A549 (cell line): Measurements from ENCODE around the gene PDSS2. TPM values are rescaled to one million over a fixed set of nuclear protein-coding genes. Genes with fewer than 3 reads are reported as not detected.
A peak's percentile ranks its signal among the peaks of the same experiment; 100 is the strongest.

Experiments used
- ATAC-seq, 2 experiments: fragments of 200-7000 bp in 1 of 2; fragments of >200 bp in 1 of 2; cut with Nextera tagmentation in 1 of 2; cut with Tn5 transposase in 1 of 2; 3 replicates each; pipeline versions ENCODE4 v1.8.0 to v1.9.1; 2018 to 2020; ENCODE audit warnings: mild to moderate bottlenecking in 1 of 2, moderate library complexity in 1 of 2
- CTCF ChIA-PET: fragments of 300-600 bp; sonication (Branson Sonifier 250); formaldehyde crosslinking; extraction: SDS; loops from one replicate; lab custom pipeline; 2021; ENCODE audit warnings: antibody characterized with exemption, inconsistent platforms; lab: Yijun Ruan, JAX
- POLR2A ChIA-PET: fragments of 350-600 bp; formaldehyde crosslinking; extraction: SDS; loops from one replicate; lab custom pipeline; 2021; ENCODE audit warnings: antibody characterized with exemption, inconsistent platforms; lab: Yijun Ruan, JAX
- DNase-seq, 2 experiments: peaks; one replicate each; pipeline versions ENCODE4 v3.0.0 to v3.0.0-alpha.2; 2011 to 2016; ENCODE audit warnings: low read depth in 1 of 2, low spot score in 1 of 2
- FAIRE-seq: peaks from 2 replicates; lab custom pipeline; 2011; peaks lifted over from hg19 to GRCh38; lab: Jason Lieb, UNC
- H3K27ac ChIP-seq, 2 experiments: fragments of >200 bp; sonication (Bioruptor Twin); formaldehyde crosslinking; 3 replicates each; pipeline ENCODE4 v1.5.1; 2016 to 2017
- H3K4me1 ChIP-seq: fragments of >200 bp; sonication (Bioruptor Twin); formaldehyde crosslinking; 3 replicates; pipeline ENCODE4 v1.6.1; 2016
- H3K4me2 ChIP-seq: fragments of >200 bp; sonication (Bioruptor Twin); formaldehyde crosslinking; 3 replicates; pipeline ENCODE4 v1.6.1; 2016
- H3K4me3 ChIP-seq: fragments of >200 bp; sonication (Bioruptor Twin); formaldehyde crosslinking; 3 replicates; pipeline ENCODE4 v1.5.1; 2016
- H3K9me3 ChIP-seq: fragments of >200 bp; sonication (Bioruptor Twin); formaldehyde crosslinking; 3 replicates; pipeline ENCODE4 v1.6.1; 2016
- ATOH8 ChIP-seq: fragments of 250-450 bp; sonication (Bioruptor Pico); IDR thresholded peaks from 2 replicates; pipeline ENCODE4 v1.5.0; 2020; ENCODE audit warnings: low read depth, mild to moderate bottlenecking, moderate library complexity
- CBX2 ChIP-seq: fragments of 200-600 bp; sonication (generic); IDR thresholded peaks from 2 replicates; pipeline ENCODE4 v1.6.1; 2016; ENCODE audit warnings: low read depth, mild to moderate bottlenecking, borderline replicate concordance
- CBX8 ChIP-seq: fragments of 200-600 bp; sonication (generic); IDR thresholded peaks from 2 replicates; pipeline ENCODE4 v1.6.1; 2016
- CEBPB ChIP-seq, 2 experiments: fragments of >200 bp in 1 of 2; sonication (Bioruptor Twin) in 1 of 2; formaldehyde crosslinking in 1 of 2; IDR thresholded peaks; 2 replicates each; pipeline ENCODE4 v1.6.1; 2012 to 2016
- CHD2 ChIP-seq: fragments of 150-350 bp; IDR thresholded peaks from 2 replicates; pipeline ENCODE4 v1.6.1; 2014; ENCODE audit warnings: low read length; ENCODE audit not compliant: partially characterized antibody
- CHD4 ChIP-seq: fragments of 200-600 bp; sonication (generic); IDR thresholded peaks from 2 replicates; pipeline ENCODE4 v1.6.1; 2016; ENCODE audit warnings: antibody characterized with exemption, mild to moderate bottlenecking, borderline replicate concordance
- ELK1 ChIP-seq: fragments of 150-350 bp; IDR thresholded peaks from 2 replicates; pipeline ENCODE4 v1.6.1; 2014; ENCODE audit warnings: low read depth, mild to moderate bottlenecking, low read length
- ESRRA ChIP-seq: fragments of 150-350 bp; IDR thresholded peaks from 2 replicates; pipeline ENCODE4 v1.6.1; 2014; ENCODE audit warnings: mild to moderate bottlenecking, low read length, borderline replicate concordance
- HOXA7 ChIP-seq: fragments of 250-450 bp; sonication (Bioruptor Pico); IDR thresholded peaks from 2 replicates; pipeline ENCODE4 v1.5.0; 2020; ENCODE audit warnings: mild to moderate bottlenecking, moderate library complexity
- HOXB13 ChIP-seq: fragments of 250-450 bp; sonication (Bioruptor Pico); IDR thresholded peaks from 2 replicates; pipeline ENCODE4 v1.5.0; 2020; ENCODE audit warnings: low read depth, mild to moderate bottlenecking, moderate library complexity
- JUN ChIP-seq, 2 experiments: fragments of >200 bp; sonication (Bioruptor Twin); formaldehyde crosslinking; IDR thresholded peaks; 2 replicates in 1 of 2; 3 replicates in 1 of 2; pipeline ENCODE4 v1.6.1; 2016 to 2017
- KDM1A ChIP-seq: fragments of 200-600 bp; sonication (generic); IDR thresholded peaks from 2 replicates; pipeline ENCODE4 v1.6.1; 2016; ENCODE audit warnings: low read depth, mild to moderate bottlenecking
- KDM5A ChIP-seq: fragments of 200-600 bp; sonication (generic); IDR thresholded peaks from 2 replicates; pipeline ENCODE4 v1.6.1; 2016; ENCODE audit warnings: antibody characterized with exemption, mild to moderate bottlenecking
- NR3C1 ChIP-seq: fragments of >200 bp; sonication (Bioruptor Twin); formaldehyde crosslinking; IDR thresholded peaks from 3 replicates; pipeline ENCODE4 v1.6.1; 2017
- PBX3 ChIP-seq: IDR thresholded peaks from 2 replicates; pipeline ENCODE4 v1.6.1; 2012
- PHF8 ChIP-seq: fragments of 200-600 bp; sonication (generic); IDR thresholded peaks from 2 replicates; pipeline ENCODE4 v1.6.1; 2016; ENCODE audit warnings: low read depth, mild to moderate bottlenecking, antibody characterized with exemption, moderate library complexity, borderline replicate concordance
- RARB ChIP-seq: fragments of 250-450 bp; sonication (Bioruptor Pico); IDR thresholded peaks from 2 replicates; pipeline ENCODE4 v1.8.0; 2021; ENCODE audit warnings: mild to moderate bottlenecking, moderate library complexity
- REST ChIP-seq: fragments of 200-600 bp; sonication (generic); IDR thresholded peaks from 2 replicates; pipeline ENCODE4 v1.6.1; 2016; ENCODE audit warnings: antibody characterized with exemption, mild to moderate bottlenecking, moderate library complexity
- RFX5 ChIP-seq: fragments of 450-650 bp; IDR thresholded peaks from 2 replicates; pipeline ENCODE4 v1.7.1; 2014; ENCODE audit warnings: antibody characterized with exemption, mild to moderate bottlenecking, moderate library complexity
- RNF2 ChIP-seq: fragments of 200-600 bp; sonication (generic); IDR thresholded peaks from 2 replicates; pipeline ENCODE4 v1.6.1; 2016; ENCODE audit warnings: low read depth, mild to moderate bottlenecking, antibody characterized with exemption, moderate library complexity, borderline replicate concordance
- TFCP2L1 ChIP-seq: fragments of 250-450 bp; sonication (Bioruptor Pico); IDR thresholded peaks from 2 replicates; pipeline ENCODE4 v1.5.0; 2021; ENCODE audit warnings: mild to moderate bottlenecking
- TP53 ChIP-seq: fragments of 250-450 bp; sonication (Bioruptor Pico); IDR thresholded peaks from 2 replicates; pipeline ENCODE4 v1.5.0; 2021; ENCODE audit warnings: mild to moderate bottlenecking, moderate library complexity
- ZC3H11A ChIP-seq: fragments of 450-650 bp; IDR thresholded peaks from 2 replicates; pipeline ENCODE4 v1.6.1; 2014; ENCODE audit warnings: antibody characterized with exemption, mild to moderate bottlenecking
- ZFP36 ChIP-seq: fragments of 450-650 bp; IDR thresholded peaks from 2 replicates; pipeline ENCODE4 v1.6.1; 2014; ENCODE audit warnings: borderline replicate concordance; ENCODE audit not compliant: partially characterized antibody
- ZSCAN20 ChIP-seq: fragments of 250-450 bp; sonication (Bioruptor Pico); IDR thresholded peaks from 2 replicates; pipeline ENCODE4 v1.8.0; 2022; ENCODE audit warnings: mild to moderate bottlenecking, moderate library complexity
- WGBS: methylation state at CpG from one replicate; pipeline ENCODE4 v1.1.6; 2017; ENCODE audit errors: missing lambda C conversion rate; 5-methylcytosine and 5-hydroxymethylcytosine counted together
- polyA plus RNA-seq, 4 experiments: library from polyadenylated mRNA; depleted of rRNA in 3 of 4; stranded (reverse); fragments of >200 nt; fragmentation: RNase III in 1 of 4; extraction: RNeasy Plus Mini Kit Qiagen cat#74134 plus additional on column Dnase treatment in 1 of 4; gene quantifications; 2 replicates in 3 of 4; 3 replicates in 1 of 4; pipeline ENCODE4 v1.2.3, GENCODE V29; 2011 to 2017

The PDSS2 gene
- polyA plus RNA-seq, 2 of the 4 experiments (the other 2 are of a cell fraction), result 7.2 to 17.3 TPM

GRCh38 chr6:107154131-107154800, 305.1 kb downstream of the PDSS2 start:
- FAIRE-seq, result no peak

GRCh38 chr6:107152638-107153430, 306.5 kb downstream of the PDSS2 start:
- CTCF ChIA-PET, result no interaction called here
- FAIRE-seq, result no peak
- WGBS, result 50% methylated on average over 8 of the region's 8 CpGs
- peak in 1 of 2 experiments; percentile 37; a peak in 1 of 6 replicates for ATAC-seq
- H3K9me3 ChIP-seq, result no peaks in the 10 kb centered on the region
- DNase-seq, result no peak
- TF ChIP-seq PBX3 (no peak), HOXA7 (CRISPR knock-in tag) (no peak), NR3C1 (no peak), REST (0 out of 2 replicates have a peak, but pooled peaks have one; percentile 16)
- TF ChIP-seq, all 56 proteins: peak for 1
- H3K4me3 ChIP-seq, result no peak overlapping the region
- H3K4me2 ChIP-seq, result peak overlapping the region; percentile 47
- H3K27ac ChIP-seq, result no peak overlapping the region
- POLR2A ChIA-PET, result no interaction called here
- peaks cover 15% of the 10 kb centered on the region for H3K4me1 ChIP-seq

More at GRCh38 chr6:107154131-107154800, 305.1 kb downstream of the PDSS2 start:
- Histone ChIP-seq H3K4me3 (no peak overlapping the region), H3K27ac (no peak overlapping the region), H3K4me2 (no peak overlapping the region), H3K9me3 (no peaks in the 10 kb centered on the region), H3K4me1 (peaks cover 15% of the 10 kb centered on the region)
- DNase-seq, result no peak
- POLR2A ChIA-PET, result no interaction called here
- no peak for ATAC-seq
- TF ChIP-seq JUN (IDR thresholded peaks at IDR 0.05) (no peak), HOXA7 (CRISPR knock-in tag) (no peak), CBX8 (no peak), CEBPB (IDR thresholded peaks at IDR 0.05) (no peak), RNF2 (no peak), TP53 (CRISPR knock-in tag) (no peak), CBX2 (no peak), CHD2 (no peak), RFX5 (no peak), KDM5A (no peak), ZC3H11A (no peak)
- CTCF ChIA-PET, result interaction anchor here (0.6 kb wide), 1 partner anchor 13 kb away, joined by 3 read pairs; no protein-coding TSS in a partner anchor
- WGBS, result 90% methylated on average over 12 of the region's 12 CpGs

GRCh38 chr6:107144666-107145065, 314.7 kb downstream of the PDSS2 start:
- WGBS, result 93% methylated on average over 4 of the region's 4 CpGs
- CTCF ChIA-PET, result no interaction called here
- ATAC-seq (no peak), FAIRE-seq (no peak), DNase-seq (no peak)
- Histone ChIP-seq H3K27ac (no peak overlapping the region), H3K9me3 (no peaks in the 10 kb centered on the region), H3K4me3 (no peak overlapping the region), H3K4me2 (no peak overlapping the region), H3K4me1 (no peaks in the 10 kb centered on the region)
- POLR2A ChIA-PET, result no interaction called here
- TF ChIP-seq HOXB13 (CRISPR knock-in tag) (no peak), KDM1A (no peak), CBX2 (no peak), ZSCAN20 (no peak), ATOH8 (no peak), ELK1 (no peak), ESRRA (no peak), TFCP2L1 (no peak), CHD4 (no peak), ZFP36 (no peak), RARB (CRISPR knock-in tag) (no peak), JUN (IDR thresholded peaks at IDR 0.05) (no peak), PHF8 (no peak)
